CD4-positive, alpha-beta T cell treated with Interleukin-12 subunit alpha and Interleukin-12 subunit beta, for 1 hour (primary cell): ENCODE measurements around the gene C19orf12.

Experiments
- DNase-seq: peaks from one replicate; pipeline ENCODE4 v3.0.0-alpha.2; 2020

The C19orf12 gene

DNA sequence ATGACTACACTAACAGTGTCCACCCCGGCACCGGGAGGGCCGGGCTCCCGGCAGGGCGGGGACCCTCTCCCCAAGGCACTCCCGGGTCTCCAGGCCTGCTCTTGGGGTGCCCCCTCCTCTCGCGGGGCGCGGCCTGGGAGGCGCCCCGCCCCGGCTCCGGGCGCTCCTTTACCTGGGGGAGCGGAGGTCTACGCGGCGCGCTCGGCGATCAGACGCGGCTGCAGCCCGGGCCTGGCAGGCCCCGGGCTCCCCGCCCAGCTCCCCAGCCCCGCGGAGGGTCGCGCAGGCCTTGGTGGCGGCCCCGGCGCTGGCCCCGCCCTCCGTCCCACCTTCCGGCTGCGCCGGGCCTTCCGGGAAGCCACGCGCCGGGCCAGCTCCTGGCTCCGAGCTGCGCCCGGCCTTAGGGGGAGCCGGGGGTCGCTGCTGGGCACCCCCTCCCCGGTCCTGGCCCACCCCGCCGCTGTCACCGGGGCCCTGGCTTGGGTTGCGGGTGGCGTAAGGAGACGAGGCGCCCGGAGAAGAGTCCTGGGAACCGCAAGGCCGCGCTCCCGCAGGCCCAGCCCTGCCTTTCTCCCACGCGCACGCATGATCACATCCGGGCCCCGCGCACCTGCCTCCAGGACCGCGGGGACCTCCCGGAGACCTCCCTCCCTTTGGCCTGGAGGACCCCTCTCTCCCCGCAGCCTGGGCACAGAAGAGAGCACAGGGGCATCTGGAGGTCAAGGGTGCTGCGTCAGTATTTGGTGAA, at the start of gene C19orf12:
Gene C19orf12, minus strand, starts transcription at position 309 of the 748 bp plus-strand sequence. CDS start 6,848 bp downstream, outside the sequence.
- peak; percentile 60 for DNase-seq

DNA sequence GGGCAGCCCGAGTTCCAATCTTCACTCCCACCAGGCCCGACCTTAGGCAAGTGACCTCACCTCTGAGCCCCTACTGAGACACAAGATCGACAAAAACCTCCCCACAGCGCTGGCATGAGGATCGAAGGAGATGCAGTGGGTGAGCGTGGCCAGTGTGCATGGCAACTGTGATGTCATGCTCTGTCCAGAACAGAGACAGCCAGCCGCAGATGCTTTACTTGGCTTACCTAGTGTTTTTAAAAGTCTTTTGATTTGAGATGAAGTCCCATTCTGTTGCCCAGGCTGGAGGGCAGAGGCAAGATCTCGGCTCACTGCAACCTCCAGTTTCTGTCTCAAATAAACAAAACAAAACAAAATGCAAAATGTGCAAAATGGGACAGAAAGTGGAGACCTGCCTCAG, 49.3 kb upstream of the C19orf12 start:
- DNase-seq: no peak

DNA sequence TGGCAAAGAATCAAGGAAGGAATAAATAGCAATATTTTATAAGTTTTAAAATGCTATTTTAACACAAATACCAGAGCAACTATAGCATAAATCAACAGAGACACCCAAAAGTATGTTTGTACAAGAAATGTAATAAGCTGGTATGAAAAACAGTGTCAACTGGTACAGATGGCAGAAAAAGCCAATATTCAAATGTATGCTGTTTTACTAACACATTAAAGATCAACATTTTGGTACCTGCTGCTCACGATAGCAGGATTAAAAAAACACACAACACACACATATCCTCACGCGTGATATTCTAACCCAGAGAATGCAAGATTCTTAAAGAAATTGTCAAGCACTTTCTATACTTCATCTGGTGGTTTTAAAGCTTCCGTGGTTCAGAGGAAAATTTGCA, 48.1 kb upstream of the C19orf12 start:
- DNase-seq: no peak

DNA sequence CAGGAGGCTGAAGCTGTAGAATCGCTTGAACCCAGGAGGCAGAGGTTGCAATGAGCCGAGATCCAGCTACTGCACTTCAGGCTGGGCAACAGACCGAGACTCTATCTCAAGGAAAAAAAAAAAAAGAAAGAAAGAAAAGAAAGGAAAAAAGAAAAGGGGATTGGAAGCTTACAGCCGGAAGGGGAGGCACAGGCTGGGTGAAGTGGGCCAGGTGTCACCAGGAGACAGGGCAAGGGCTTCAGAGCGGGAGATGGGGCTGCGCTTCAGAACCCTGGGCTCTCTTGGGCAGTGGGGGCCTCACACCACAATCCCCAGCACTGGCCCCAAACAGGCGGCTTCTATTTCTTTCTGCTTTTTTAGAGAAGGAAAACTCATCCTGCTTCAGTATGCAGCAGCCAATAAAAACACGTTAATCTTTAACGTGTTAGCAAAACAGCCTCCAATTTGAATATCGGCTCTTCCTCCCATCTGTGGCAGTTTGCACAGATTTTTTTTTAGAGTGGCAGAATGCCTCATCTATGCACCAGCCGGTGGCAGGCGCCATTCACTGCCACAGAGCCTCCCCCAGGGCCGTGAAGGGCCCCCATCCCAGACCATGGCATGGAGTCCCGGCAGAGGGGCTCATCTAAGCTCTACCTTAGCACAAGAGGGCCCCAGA, 46.6 kb upstream of the C19orf12 start:
- DNase-seq: no peak

DNA sequence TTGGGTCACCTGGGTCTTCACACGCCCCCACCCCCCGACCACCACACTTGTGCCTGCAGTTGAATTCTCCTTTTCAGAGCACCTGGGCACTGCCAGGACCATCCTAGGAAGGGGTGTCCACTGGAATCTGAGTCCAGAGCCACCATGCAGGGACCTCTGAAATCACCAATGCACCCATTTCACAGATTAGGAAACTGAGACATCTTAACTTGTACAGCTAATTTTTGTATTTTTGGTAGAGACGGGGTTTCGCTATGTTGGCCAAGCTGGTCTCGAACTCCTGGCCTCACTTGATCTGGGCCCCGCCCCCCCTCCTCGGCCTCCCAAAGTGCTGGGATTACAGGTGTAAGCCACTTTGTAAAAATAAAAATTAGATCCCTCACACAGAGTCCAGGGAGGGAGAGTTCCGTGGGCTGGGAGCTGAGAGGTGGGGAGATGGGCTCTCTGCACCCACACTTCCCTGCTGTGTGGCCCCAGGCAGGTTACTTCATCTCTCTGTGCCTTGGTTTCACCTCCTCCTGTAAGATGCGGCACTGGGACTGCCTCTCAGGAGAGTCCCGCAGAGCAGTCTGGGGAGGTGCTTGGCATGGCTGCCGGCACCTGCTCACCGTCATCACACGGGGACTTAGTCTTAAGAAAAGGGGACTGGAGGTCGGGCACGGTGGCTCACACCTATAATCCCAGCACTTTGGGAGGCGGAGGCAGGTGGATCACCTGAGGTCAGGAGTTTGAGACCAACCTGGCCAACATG, 45.9 kb upstream of the C19orf12 start:
- DNase-seq: no peak

DNA sequence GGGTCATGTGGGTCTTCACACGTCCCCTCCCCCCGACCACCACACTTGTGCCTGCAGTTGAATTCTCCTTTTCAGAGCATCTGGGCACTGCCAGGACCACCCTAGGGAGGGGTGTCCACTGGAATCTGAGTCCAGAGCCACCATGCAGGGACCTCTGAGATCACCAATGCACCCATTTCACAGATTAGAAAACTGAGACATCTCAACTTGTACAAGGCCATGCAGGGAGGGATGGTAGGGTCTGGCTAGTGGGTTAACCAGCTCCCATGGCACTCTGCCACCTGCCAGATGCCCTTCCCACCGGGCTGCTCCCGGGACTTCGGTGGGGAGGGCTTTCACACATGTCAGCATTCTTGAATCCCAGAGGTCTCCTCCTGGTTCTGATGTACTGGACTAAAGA, 44.3 kb upstream of the C19orf12 start:
- no peak for DNase-seq

DNA sequence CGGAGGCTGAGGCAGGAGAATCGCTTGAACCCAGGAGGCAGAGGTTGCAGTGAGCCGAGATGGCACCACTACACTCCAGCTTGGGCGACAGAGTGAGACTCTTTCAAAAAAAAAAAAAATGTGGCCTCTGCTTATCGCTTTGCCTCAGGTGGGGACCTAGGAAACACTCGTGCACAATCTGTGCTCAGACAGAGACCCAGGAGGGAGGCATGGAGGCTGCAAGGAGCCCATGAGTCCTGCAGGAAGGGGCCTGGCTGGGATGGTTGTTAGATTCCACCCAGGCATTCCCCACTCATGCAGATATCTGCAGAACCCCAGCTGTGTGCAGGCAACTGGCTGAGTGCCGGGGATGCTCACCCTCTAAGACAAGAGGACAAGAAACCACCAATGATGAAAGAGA, 43.8 kb upstream of the C19orf12 start:
- DNase-seq: no peak

DNA sequence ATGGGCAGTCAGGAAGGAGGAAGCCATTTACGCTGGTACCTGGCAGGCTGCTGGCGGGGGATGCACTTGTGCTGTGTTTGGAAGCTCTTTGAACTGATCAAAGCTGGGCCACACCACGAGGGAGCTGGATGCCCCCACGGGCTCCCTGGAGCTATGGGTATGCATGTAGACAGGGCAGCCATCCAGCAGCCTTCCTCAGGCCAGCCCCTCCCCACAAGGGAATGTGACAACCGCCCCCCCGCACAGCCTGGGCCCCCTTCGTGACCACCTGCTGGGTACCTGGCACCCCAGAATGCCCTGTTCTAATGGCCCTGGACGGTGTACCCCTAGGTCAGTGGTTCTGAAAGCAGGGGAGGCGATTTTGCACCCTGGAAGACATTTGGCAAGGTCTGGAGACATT, 42.5 kb upstream of the C19orf12 start:
- no peak for DNase-seq

DNA sequence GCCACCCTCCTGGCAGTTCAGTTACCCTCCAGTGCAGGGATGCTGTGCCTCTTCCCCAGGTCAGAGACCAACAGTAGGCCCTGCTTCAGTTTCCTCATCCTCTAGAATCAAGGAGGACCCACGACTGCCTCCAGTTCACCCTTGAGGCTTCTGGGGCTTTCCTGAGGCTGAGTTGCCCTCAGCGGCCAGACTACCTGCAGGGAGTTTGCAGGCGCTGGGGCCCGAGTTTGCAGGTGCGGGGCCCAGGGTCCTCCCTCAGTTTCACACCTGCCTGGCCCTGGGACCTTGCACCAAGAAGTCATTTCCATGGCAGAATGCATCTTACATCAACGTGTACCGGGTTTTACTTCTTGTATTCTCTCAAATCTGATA, 38.9 kb upstream of the C19orf12 start:
- no peak for DNase-seq

DNA sequence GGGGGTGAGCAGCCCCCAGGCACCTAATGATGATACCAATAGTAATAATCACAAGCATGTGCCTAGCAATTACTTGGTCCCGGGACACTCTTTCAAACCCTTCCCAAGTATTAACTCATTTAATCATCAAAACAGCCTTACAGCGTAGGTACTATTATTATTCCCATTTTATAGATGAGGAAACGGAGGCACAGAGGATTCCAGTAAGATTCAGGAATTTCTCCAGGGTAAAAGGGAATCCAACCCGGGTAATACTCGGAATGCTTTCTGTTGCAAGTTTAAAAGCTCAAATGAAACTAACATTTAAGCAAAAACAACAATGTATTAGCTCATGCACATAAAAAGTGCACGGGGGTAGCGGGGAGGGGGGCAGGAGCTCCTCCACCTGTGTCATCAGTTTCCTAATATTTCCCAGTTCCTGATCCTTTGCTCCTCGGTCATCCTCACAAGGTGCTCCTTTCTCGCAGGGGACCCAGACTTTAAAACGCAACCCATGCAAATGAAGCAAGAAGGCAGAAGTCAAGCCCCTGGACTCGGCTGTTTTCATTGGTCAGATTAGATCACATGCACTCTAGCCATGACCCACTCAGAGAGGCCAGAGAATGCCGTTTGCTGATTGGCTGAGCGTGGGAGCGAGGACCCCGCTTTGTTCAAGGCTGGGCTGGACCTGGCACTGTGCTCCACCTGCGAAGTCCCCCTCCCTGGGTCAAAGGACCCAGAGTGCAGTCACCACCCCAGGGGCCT, 38.3 kb upstream of the C19orf12 start:
- DNase-seq: no peak

DNA sequence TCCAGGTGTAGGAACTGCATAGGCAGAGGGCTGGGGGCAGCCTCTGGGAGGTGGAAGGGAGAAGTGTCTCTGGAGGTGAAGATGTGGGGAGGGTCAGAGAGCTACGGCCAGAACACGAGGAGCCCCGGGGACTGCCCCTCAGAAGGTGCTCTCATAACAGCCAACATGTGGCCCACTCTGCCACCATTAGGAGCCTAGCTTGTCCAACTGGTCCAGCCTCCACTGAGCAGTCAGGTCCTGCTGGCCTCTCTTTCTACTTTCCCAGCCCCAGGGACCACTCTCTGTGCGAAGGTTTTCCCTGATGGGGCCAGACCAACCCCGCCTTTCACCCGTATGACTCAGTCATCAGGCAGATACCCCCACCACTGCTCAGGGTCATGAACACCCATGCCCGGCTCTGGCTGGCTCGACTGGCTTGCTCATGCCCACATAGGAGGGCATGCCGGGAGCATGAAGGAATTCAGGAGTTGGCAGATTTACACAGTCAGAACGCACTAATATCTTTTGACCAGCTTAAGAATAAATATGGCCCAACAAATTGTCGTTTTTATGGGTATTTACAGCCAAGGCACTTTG, 37.5 kb upstream of the C19orf12 start:
- DNase-seq: no peak

DNA sequence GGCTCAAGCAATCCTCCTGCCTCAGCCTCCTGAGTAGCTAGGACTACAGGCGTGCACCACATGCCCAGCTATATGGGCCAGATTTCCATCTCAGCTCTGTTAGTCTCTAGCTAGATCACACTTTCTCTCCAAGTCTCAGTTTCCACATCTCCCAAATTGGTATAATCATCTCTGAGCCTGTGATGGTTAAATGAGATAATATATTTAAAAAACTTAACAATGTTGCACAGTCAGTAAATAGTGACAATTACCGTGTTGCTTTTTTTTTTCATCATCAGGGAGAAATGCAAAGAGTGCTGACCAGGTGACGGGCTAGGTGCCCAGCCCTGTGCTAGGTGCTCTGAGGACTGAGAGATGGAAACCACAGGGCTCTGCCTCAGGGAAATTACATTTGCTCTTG, 36.9 kb upstream of the C19orf12 start:
- no peak for DNase-seq

DNA sequence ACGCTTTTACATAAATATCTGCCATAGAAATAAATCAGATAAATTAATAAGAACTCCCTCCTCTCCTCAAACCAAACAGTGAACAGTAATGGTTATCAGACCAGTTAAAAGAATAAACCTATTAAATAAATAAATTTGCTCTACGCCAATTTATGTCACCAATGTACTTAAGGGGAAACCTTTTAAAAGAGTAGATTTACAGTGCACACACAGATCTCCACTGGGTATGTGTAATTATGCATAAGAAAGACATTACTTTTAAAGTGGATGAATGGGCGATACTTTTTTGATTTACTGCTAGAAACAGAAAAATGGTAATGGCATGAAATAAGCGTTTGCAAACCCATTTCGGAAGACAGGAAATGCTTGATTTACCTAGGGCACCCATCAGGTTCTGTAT, 34.9 kb upstream of the C19orf12 start:
- no peak for DNase-seq

DNA sequence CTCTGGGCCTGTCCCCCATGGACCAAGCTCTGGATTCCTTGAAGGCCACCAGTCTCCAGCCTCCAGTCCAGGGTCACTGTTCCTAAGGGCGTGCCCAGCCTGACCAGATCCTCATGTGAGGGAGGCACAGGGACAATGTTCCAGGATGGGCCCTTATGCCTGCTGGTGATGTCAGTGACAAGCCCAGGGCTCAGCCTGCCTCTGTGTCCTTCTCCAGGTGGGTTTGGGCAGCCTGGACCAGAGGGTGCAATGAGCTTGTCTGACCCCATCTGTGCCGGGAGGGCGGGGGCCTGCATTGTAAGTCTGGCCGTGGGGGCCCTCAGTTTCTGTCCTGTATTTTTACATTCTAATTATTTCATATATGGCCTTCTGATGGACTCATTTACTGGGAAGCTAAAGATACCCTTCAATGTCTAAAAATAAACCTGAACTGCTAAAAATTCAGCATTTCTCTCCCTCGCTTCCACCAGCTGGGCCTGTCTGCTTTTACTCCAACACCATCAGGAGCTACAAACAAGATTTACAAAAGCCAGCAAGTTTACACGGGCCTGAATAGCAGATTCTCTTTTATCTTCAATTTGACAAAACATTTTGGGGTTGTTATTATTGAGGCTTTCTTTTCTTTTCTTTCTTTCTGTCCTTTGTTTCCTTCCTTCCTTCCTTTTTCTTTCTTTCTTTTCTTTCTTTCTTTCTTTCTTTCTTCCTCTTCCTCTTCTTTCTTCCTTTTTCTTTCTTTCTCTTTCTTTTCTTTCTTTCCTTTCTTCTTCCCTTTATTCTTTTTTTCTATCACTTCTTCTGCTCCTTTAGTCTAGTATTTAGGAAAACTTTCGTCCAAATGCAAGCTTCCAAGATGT, 34.2 kb upstream of the C19orf12 start:
- DNase-seq: no peak

DNA sequence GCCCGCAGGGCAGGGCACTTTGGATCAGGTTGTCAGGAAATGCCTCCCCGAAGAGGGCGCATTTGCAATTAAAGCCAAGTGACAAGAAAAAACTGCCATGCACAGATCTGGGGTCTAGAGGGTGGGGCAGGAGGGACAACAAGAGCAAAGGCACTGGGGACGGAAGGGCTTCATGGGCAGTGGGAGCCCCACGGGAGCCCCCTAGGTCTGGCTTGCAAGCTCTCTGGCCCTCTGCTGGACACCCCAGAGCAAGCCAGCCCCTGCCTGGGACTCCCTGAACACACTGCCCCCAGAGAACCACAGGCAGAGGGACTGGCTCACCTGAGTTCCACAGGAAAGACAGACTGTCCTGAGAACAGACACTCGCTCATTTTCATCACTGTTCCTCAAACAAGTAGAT, 30.2 kb upstream of the C19orf12 start:
- no peak for DNase-seq

DNA sequence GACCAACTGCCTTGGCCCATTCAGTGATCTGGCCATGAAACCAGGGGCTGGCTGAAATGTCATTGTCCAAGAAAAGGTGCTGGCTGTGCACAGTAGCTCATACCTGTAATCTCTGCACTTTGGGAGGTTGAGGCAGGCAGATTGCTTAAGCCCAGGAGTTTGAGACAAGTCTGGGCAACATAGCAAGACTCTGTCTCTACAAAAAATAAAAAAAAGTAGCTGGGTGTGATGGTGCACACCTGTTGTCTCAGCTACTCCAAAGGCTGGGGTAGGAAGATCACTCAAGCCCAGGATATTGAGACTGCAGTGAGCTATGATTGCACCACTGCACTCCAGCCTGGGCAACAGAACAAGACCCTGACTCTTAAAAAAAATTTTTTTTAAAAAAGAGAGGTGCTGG, 28.6 kb upstream of the C19orf12 start:
- no peak for DNase-seq

DNA sequence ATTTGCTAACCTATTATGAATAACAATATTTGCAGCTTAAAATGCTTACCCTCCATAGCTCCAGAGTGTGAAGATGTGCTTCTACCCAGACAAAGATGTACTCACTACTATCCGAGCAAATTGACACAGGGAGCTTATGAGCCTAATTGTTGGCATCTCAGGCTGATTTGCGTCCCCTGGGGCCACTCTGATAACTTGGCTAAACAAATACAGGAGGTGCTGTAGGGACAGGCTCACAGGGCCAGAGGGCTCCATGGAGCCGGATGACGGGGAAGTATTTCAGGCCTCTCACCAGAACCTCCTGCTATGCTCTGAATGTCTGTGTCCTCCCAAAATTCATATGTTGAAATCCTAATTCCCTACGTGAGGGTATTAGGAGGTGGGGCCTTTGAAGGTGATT, 26.7 kb upstream of the C19orf12 start:
- no peak for DNase-seq

DNA sequence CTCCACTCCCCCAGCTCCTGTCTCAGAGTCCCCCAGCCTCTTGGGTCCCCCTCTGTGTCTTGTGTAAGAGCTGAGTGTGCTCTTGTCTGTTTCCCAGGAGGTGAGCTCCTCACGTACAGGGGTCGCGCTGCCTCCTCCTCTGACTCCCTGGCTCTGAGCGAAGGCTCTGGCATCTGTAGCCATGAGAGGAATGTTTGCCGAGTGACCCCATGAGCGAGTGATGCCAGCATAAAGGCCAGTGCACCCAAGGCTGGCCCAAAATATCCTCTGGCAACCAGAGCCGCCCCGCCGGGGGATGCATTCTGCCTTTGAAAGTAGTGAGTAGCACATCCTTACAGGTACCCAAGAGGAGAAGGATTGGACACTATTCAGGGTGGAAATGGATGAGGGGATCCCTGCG, 26.2 kb upstream of the C19orf12 start:
- no peak for DNase-seq

DNA sequence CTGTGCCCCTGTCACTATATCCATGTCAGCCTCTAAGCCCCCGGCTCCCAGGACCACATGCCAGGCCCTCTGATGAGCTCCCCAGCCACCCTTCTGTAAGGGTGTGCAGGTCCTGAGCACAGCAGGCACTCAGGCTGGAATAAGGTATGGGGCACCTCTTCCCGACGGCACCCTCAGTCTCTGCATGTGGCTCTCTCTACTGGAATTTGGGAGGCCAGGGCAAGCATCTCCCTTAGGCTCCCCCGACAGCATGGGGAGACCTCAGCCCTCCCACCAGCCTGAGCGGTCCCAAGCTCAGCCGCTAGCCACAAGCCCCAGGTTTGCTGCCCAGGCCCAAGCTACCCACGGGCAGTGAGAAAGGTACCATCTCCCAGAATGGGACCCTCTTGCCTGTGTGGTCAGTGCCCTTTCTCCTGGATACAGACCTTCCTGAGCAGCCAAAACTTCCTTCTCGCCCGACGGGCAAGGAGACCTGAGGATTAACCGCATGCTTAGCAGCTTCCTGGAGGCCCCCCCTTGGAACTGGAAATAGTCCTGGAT, 22.5 kb upstream of the C19orf12 start:
- DNase-seq: no peak

DNA sequence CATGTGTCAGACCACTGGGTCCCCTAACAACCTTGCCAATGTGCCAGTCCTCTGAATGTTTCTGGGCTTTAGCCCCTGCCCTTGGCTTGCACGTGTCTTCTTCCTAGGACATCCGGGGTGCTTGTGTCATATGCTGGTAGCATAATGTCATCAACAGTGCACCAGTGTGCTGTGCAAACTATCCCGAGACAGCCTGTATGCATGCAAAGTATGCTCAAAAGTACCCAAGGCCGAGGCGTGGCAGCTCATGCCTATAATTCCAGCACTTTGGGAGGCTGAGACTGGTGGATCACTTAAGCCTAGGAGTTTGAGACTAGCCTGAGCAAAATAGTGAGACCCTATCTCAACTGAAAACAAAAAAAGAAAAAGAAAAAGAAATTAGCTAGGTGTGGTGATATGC, 20.8 kb upstream of the C19orf12 start:
- no peak for DNase-seq

DNA sequence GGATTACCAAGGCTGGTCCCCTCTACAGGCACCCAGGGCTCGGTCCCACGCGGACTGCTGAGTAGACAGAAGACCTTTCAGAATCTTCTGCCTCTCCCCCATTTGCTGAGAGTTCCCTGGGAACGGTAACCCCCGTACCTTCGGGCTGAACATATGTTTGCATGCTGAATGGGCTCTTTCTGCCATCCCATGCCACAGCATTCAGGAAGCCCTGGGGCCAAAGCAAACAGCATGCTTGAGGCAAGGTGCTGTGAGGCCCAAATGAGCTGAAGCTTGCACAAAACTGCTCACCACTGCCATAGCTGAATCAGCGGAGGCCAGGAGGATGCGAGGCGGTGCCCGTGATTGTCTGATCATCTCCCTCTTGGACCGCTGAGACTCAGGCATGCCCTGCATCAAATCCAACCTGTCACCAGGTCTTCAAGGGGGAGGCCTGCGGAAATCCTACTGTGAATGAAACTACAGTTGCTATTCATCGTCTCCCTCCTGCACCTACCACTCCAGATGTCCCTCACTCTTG, 16.3 kb upstream of the C19orf12 start:
- no peak for DNase-seq

DNA sequence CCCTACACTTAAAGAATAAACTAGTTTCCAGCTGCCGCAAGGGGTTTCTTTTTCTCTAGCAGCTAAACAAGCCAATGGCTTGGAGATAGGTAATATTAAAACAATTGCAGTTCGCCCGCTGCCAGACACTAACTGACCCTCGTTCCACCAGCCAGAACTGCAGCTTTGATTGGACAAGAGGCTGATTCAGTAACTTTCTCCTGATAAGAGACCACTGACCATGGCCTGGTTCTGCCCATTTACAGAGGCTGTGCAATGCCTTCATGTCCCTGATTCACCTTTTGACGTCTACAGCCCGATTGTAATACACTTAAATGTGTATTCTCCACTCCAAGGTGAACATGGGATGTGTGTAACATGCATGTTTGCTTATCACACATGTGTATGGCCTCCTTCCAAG, 12.8 kb upstream of the C19orf12 start:
- DNase-seq: no peak
